GM21360 (cell line): ENCODE measurements around the gene C1QTNF12.

Experiments used
- ATAC-seq: cut with Tn5 transposase; IDR thresholded peaks from one replicate; pipeline ENCODE4 v1.9.1; 2021; ENCODE audit warnings: mild to moderate bottlenecking, moderate library complexity; ENCODE audit not compliant: unreplicated experiment

Gene C1QTNF12, protein sequence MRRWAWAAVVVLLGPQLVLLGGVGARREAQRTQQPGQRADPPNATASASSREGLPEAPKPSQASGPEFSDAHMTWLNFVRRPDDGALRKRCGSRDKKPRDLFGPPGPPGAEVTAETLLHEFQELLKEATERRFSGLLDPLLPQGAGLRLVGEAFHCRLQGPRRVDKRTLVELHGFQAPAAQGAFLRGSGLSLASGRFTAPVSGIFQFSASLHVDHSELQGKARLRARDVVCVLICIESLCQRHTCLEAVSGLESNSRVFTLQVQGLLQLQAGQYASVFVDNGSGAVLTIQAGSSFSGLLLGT

DNA sequence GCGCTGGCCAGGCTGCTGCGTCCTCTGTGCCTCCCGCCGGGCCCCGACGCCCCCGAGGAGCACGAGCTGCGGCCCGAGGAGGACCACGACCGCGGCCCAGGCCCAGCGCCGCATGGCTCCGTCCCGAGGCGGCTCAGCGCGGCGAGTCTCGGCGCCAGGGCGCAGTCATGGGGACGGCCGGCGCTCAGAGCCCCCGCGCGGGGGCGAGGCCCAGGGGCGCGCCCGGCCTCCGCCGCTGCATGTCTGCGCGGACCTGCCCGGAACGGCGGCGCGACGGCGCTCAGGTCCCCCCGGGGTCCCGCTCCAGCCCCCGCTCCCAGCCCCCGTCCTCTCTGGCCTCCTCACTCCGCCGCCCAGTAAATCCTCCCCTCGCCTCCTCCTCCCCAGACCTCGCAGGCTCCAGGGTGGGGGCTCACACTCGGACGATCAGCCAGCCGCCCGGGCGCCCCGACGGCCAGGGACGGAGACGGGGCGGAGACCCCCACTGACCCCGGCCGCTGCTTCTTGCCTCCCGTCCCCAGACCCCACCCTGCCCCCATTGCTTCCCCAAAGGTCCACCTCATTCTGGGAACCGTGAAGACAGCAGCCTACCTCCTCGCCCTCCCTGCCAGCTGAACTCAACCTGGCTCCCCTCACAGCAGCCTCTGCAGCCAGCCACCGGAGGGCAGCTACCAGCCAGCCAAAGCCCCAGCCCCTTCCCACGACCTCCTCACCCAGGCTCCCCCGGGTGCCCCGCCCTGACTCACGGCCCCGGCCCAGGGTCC lies at the start of gene C1QTNF12:
TSS of gene C1QTNF12 (minus strand) at position 146 of the 764 bp plus-strand sequence. CDS start at position 114, 32 bp downstream.
- ATAC-seq = no peak

DNA sequence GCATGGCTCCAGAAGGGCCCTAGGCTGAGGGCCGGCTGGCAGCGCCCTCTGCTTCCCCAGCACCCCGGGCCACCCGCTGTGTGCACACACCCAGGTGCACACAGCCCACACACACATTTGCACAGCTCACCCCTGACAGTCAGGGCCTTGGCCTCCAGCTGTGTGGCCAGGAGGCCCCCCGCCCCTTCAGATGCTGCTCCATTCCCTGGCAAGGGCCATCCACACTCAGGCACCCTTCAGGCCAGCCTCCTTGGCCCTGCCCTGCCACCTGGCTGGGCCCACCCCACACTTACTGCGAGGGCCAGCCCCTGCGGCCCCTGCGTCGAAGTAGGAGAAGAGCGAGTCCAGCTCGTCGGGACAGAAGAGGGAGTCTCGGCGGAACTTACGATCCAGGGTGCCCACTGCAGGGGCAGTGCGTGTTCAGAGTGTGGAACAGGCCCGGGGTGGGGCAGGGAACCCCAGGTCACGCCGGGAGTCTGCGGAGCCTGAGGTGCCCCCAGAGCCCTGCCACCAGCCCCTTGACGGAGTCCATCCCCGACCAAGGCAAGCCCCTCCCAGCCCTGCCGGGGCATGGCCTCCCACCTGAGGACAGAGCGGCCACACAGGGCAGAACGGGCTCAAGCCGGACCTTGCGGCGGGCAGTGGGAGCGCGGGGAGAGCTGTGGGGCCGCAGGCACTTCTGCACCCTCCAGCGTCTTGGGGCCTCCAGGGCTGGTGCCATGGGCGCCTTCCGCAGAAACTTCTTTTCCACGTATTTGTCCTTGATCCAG lies 48.8 kb upstream of the C1QTNF12 start:
- ATAC-seq = no peak

DNA sequence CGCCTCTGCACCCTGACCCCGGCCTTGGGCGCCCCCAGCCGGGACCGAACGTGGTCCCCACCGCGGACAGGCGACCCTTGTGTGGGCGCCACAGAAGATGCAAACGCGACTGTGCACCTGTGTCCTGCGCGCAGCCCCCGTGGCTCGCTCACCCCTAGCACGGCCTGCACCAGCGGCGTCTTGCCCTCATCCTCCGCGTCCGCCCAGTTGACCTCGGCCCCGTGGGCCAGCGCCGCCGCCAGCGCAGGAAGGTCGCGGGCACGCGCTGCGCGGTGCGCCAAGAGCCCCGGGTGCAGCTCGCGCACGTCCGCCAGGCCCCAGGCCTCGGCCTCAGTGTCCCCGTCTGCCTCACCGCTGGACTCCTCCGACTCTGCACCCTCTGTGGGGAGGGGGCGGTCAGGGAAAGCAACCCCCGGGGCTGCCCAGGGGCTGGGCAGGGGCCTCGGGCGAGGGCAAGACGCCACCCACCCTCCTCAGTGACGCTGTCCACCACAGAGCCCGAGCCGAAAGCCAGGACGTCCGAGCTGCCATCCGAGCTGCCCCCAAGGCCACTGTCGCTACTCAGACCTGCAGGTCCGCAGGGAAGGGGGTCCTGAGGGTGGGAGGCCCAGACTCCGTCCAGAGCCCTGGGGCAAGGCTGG lies 47.8 kb upstream of the C1QTNF12 start:
- no peak for ATAC-seq

DNA sequence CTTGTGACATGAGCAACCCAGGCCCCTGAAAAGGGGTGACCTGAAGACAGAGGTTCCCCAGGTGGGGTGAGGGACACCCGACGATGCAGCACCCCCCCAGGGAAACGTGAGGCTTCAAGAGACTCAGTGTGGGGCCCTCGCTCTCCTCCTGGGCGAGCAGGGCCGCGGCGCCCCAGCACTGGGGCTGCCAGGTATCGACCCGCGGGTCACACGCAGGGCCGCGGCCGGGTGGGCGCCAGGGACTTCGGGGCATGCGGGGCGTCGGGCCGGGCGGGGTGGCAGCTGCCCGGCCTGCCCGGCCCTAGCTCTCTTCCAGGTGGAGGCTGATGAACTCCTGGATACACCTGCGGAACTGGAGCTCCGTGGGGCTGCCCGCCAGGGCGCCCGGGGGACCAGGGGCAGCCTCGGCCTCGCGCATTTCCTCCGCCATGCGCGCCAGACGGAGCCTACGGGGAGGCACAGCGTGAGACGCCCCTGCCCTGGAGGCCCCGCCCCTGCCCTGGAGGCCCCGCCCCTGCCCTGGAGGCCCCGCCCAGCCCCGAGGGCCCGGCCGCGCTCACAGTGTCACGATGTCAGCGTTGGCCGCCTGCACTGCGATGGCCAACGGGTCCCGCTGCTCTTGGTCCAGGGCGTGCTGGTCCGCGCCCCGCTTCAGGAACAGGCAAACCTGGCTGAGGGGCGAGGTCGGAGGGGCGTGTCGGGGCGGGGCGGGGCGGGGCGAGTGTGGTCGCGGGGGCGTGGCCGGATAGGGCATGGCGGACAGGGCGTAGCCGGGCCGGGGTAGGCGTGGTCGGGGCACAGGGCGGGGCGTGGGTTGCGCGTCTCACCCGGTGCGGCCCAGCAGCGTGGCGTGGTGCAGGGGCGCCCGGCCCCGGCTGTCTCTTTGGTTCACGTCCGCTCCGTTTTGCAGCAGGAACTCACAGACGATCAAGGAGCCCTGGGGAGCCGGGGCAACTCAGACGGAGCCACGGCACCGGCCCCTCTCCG lies 47.0 kb upstream of the C1QTNF12 start:
- ATAC-seq = no peak

DNA sequence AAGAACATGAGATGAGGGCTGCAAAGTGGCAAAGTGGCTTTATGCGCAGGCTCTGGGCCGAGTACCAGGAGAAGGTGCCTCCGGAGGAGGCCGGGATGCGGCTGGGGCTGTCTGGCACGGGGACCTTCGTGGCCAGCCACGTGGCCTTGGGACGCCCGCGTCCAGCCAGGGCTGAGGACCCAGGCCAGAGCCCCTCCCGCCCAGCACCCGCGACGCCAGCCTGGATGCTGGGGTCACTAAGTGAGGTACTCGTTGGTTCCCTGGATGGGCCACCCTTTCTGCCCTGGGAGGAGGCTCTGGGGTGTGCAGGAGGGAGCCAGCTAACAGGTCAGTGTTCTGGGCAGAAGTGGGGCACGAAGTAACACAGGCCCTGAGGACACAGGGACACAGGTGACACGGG lies 46.3 kb upstream of the C1QTNF12 start:
- no peak for ATAC-seq

DNA sequence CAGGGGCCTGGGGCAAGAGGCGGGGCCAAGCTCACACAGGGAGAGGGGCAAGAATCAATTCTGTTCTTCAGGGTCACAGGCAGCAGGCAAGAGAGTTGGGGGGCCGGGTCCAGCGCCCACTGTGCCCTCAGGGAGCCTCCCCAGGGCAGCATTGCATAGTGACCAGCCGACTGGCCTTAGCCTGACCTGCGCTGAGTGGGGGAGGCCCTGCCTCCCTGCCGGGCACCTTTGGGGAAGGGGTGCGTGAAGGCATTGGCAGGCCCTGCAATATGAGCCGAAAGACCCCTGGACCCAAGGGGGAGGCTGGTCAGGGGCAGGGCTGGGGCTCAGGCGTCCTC lies 45.9 kb upstream of the C1QTNF12 start:
- ATAC-seq = no peak

DNA sequence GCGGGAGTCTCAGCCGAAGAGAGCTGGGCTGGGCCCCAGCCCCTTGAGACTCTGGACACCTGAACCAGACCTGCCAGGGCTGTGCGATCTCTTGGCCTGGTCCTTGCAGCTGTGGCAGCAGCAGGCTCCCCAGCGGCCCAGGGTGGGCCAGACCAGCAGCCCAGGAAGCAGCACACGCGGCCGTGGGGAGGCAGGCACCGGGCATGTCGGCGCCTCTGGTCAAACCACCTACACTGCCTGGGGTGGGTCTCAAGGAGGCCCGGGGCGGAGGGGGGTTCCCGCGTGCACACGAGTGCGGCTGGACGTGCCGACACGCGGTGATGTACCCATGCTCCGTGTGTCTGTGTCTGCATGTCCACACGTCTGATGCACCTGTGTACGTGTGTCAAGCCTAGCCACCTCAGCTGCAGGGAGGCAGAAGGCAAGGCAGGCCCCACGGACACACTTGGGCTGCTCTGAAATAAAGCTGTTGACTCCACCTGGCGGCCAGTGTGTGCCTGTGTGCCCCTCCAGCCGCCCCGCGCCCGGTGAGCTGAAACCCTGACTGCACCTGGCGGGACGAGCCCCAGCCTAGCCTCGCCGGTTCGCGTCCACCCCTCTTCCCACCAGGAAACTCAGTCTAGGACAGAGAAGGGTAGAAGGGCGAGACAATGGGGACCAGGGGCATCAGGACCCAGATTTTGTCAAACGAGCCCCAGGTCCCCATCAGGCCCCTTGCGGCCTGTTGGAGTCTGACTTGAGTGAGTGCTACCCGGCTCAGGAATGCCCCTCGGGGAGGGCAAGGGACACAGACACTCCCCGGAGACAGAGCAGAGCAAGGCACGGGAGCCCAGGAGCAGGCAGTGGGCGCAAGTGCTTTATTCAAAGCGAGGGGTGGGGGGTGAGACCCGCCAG lies 45.3 kb upstream of the C1QTNF12 start:
- no peak for ATAC-seq

DNA sequence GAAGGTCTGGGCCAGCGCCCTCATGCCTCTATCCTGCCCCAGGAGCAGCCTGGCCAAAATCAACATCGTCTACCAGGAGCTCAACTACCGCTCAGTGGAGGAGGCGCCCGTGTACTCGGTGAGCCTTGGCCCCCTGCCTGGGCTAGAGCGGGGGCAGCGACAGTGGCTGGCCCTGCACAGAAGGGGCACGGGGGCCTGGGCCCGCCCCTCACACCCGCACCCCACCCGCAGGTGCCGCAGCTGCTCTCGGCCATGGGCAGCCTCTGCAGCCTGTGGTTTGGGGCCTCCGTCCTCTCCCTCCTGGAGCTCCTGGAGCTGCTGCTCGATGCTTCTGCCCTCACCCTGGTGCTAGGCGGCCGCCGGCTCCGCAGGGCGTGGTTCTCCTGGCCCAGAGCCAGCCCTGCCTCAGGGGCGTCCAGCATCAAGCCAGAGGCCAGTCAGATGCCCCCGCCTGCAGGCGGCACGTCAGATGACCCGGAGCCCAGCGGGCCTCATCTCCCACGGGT lies 44.6 kb upstream of the C1QTNF12 start:
- ATAC-seq = no peak

DNA sequence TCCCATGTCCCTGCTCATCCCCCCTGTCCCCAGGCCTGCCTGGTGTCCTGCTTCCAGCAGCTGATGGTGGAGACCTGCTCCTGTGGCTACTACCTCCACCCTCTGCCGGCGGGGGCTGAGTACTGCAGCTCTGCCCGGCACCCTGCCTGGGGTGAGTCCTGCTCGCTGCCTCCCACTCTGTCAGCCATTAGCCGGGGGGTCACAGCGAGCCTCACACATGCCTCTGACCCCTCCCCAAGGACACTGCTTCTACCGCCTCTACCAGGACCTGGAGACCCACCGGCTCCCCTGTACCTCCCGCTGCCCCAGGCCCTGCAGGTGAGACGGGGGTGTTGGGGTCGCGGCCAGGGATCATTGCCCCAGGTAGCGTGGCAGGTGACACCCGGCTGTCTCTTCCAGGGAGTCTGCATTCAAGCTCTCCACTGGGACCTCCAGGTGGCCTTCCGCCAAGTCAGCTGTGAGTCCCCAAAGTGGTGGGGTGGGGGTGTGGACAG lies 43.8 kb upstream of the C1QTNF12 start:
- no peak for ATAC-seq

DNA sequence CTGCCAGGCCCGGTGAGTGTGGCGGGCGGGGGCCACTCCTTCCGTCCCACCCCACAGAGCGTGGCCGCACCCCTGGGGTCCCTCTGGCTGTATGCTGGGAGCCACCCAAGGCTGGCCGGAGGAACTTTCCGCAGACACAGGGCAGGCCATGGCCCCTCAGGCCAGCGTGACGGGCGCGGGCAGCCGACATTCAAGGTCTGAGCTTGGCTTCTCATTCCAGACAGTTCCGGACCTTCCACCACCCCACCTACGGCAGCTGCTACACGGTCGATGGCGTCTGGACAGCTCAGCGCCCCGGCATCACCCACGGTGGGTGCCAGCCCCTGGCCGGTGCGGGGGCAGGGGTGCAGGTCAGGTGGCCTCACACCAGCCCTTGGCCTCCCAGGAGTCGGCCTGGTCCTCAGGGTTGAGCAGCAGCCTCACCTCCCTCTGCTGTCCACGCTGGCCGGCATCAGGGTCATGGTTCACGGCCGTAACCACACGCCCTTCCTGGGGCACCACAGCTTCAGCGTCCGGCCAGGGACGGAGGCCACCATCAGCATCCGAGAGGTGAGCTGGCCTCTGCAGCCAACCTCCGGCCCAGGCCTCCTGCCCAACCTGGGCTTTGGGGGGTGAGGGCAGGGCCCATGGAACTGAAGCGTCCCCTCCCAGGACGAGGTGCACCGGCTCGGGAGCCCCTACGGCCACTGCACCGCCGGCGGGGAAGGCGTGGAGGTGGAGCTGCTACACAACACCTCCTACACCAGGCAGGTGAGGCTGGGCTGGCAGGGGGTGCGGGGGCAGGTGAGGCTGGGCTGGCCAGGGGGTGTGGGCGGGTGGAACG lies 41.0 kb upstream of the C1QTNF12 start:
- ATAC-seq = no peak

DNA sequence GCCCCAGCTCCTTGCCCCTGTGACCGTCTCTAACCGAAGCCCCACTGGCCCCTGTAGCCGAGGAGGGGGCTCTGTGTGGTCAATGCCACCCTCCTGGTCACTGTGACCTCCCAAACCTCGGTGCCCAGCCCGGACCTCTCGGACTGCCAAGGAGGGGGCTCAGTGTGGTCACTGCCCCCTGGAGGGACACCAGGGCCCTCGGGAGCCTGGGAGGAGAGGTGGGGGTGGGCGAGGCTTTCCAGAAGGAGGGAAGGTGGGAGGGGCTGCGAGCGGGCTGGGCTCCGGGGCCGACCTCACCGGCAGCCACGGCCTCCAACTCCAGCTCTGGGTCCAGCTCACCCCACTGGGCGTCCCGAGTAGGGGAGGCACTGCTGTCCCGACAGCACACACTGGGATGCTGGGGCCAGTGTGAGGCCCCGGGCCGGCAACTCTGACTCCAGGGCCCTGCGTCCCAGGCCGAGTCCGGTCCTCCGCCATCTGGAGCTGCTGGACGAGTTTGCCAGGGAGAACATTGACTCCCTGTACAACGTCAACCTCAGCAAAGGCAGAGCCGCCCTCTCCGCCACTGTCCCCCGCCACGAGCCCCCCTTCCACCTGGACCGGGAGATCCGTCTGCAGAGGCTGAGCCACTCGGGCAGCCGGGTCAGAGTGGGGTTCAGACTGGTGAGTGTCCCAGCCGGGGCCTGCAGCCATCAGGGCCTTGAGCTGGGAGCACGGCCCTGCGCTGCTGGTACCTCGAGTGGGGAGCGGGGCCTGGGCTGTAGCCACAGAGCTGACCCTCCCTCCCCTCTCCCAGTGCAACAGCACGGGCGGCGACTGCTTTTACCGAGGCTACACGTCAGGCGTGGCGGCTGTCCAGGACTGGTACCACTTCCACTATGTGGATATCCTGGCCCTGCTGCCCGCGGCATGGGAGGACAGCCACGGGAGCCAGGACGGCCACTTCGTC lies 40.1 kb upstream of the C1QTNF12 start:
- no peak for ATAC-seq

DNA sequence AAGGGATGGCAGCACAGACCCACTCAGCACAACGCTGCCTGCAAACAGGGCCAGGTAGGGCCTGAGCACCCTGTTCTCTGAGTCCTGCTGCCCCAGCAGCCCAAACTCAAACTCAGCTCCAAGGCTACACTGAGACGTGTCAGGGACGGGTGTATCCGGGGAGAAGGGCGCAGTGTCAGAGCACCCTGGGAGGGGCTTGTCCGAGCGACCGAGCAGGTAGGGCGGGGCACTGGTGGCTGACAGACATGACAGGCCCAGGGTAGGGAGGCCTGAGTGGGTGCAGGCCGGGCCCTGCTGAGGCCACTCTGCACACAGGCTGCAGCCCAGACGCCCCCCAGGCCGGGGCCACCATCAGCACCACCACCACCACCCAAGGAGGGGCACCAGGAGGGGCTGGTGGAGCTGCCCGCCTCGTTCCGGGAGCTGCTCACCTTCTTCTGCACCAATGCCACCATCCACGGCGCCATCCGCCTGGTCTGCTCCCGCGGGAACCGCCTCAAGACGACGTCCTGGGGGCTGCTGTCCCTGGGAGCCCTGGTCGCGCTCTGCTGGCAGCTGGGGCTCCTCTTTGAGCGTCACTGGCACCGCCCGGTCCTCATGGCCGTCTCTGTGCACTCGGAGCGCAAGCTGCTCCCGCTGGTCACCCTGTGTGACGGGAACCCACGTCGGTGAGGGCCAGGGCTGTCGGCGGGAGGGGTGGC lies 39.2 kb upstream of the C1QTNF12 start:
- ATAC-seq = no peak

DNA sequence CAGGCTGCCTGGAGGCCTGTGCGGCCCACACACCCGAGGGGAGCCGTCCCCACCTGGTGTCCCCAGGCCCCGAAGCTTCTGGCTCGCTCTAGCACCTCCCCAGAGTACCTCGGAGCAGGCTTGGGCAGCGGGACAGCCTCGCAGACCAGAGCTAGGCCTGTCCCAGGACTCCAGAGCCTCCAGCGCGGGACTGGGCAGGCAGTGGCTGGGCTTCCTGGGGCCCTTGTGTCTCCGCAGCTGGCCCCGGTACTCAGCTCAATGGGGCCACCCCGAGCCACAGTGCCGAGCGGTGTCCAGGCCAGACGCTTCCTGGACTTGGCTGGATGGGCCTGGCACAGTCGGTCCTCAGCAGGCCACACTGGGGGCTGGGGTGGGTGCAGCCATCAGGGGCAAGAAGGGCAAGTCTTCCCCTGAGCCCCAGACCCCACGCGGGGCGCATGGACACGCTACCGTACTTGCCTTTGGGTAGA lies 38.6 kb upstream of the C1QTNF12 start:
- no peak for ATAC-seq

DNA sequence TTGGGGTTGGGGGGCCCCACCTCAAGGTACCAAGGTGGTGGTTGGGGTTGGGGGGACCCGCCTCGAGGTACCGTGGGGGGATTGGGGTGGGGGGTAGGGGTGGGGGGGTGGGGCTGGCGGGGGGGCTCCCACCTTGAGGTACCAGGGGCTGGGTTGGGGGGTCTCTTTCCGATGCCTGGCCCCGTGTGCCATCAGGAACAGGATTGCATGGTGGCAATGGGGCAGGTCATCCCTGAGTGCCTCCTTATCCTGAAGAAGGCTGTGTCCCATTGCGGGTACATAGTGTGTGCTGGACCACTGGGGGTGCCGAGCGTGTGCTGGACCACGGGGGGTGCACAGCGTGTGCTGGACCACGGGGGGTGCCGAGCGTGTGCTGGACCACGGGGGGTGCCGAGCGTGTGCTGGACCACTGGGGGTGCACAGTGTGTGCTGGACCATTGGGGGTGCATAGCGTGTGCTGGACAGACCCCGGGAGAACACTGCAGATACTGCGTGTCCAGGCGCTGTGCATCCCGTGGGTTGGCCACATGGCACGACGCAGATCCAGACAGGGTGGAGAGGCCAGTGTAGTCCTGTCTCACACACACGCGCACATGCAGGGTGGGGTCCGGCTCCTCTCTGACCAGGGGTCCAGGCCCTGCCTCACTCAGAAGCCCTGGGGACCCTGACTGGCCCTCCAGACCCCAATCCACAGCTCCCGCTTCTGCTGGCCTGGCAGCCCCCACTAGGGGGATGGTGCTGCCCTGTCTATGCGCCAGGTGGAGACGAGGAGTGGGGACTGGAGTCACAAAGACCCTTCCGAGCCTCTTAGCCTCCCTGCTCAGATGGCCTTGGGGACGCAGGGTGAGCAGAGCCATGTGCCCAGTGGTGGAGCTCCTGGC lies 37.9 kb upstream of the C1QTNF12 start:
- no peak for ATAC-seq

DNA sequence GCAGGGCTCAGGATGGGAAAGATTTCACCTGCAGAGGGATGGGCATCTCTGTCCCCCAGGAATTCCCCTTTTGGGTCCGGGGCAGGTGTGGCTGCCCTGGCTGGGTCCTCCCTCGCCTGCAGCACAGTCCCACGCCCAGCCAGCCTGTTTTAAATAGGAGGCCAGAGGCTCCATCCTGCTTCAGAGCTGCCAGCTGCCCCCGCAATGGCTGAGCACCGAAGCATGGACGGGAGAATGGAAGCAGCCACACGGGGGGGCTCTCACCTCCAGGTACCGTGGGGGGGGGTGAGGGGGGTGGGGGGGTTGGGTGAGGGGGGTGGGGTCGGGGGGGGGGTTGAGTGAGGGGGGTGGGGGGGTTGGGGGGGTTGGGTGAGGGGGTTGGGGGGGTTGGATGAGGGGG lies 37.3 kb upstream of the C1QTNF12 start:
- ATAC-seq = no peak
